Choroid plexus epithelial cell (primary cell): ENCODE data around the gene NDUFB7.
"Not testable (repeated sequence)": the region's sequence is repeated elsewhere in the genome, so short reads cannot be mapped to it uniquely, and the experiment has no call there.

Experiments used
- DNase-seq: peaks from one replicate; pipeline ENCODE4 v3.0.0-alpha.2; 2010; ENCODE audit warnings: low read depth
- H3K4me3 ChIP-seq: 2 replicates; pipeline ENCODE4 v1.5.1; 2011; ENCODE audit warnings: low read depth, mild to moderate bottlenecking, control low read depth, low read length, moderate library complexity
- TF ChIP-seq, protein P1 (sequence below): conservative IDR thresholded peaks from 2 replicates; pipeline ENCODE4 v1.5.1; 2011; ENCODE audit warnings: low read depth, mild to moderate bottlenecking, control low read depth, inconsistent platforms, low read length, moderate library complexity

The NDUFB7 gene

DNA sequence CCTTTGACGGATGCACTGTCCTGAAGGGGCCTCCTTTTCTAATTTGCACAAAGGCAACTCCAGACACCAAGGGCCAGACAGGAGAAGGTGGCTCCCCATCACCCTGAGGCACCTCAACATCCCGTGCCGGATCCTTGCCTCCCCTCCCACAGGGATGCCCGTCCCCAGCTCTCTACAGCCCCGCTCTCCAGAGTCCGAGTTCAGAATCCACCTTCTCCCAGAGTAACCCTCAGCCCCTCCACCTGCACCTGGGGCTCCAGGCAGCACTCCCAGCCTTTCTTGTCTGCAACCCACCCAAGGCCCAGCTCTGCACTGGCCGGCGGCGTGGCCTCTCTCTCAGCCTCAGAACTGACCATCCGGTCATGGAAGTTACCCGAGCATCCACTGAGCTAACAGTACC lies 4.8 kb downstream of the NDUFB7 start:
- no peak overlapping the region for H3K4me3 ChIP-seq
- DNase-seq: no peak
- TF ChIP-seq, protein P1, sequence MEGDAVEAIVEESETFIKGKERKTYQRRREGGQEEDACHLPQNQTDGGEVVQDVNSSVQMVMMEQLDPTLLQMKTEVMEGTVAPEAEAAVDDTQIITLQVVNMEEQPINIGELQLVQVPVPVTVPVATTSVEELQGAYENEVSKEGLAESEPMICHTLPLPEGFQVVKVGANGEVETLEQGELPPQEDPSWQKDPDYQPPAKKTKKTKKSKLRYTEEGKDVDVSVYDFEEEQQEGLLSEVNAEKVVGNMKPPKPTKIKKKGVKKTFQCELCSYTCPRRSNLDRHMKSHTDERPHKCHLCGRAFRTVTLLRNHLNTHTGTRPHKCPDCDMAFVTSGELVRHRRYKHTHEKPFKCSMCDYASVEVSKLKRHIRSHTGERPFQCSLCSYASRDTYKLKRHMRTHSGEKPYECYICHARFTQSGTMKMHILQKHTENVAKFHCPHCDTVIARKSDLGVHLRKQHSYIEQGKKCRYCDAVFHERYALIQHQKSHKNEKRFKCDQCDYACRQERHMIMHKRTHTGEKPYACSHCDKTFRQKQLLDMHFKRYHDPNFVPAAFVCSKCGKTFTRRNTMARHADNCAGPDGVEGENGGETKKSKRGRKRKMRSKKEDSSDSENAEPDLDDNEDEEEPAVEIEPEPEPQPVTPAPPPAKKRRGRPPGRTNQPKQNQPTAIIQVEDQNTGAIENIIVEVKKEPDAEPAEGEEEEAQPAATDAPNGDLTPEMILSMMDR: no peak

- no peak for DNase-seq
- TF ChIP-seq, protein P1: no peak
- H3K4me3 ChIP-seq: no peak overlapping the region
Observed at GRCh38 chr19:14566712-14567077, 5.2 kb downstream of the NDUFB7 start.

DNA sequence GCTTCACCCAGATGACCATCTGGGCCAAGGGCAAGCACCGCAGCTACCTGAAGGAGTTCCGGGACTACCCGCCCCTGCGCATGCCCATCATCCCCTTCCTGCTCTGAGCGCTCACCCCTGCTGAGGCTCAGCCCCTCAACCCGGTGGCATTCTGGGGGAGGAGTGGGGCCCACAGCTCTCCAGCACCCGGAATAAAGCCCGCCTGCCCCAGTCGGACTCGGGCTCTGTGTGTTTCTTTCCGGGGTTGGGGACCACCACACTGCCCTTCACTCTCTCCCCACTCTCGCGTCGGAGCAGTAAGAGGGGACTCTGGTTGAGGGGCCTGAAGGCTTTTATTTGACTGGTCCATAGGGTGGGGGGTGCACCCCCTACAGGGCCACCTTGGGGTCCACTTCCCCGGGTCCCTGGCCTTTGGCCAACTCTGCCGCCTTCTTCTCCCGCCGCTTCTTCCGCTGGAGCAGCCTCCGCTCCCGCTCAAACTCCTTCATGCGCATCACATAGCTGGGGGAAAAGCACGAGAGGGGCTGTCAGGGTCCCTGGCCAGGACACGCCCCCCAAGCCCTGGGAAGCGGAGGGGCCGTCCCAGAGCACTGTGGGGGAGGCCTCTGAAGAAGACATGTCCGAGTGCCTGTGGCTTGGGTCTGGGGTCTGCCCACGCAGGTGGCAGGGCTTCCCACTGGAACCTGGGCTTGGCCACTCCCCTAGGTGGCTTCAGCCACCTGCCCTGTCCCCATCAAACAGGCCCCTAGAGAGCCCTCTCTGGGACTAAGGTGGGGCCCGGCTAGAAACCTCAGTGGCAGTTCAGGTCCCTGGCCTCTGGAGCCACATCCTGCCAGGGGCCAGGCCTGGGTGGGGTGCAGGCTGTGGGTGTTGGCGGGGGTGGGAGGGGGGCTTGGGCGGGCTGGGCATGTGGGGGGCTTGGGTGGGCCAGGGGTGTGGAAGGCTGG lies 5.8 kb downstream of the NDUFB7 start:
- no peak for DNase-seq
- no peak overlapping the region for H3K4me3 ChIP-seq
- TF ChIP-seq, protein P1: no peak

DNA sequence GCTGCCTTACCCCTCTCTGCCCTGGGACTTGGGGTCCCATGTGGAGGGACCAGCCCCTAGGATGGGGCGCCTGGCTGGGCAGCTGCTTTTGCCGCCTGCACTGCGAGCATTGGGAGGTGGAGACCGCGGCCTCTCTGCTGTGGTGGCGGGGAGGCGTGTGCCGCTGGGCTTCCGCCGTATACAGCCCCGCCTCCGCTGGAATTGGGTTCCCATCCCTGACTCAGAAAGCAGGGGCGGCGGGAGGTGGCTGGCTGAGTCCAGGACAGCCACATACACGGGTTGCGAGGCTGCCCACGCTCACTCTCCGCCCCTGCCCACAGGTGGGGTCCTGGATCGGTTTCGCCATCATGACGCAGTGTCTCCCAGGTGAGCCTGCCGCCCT lies 6.6 kb downstream of the NDUFB7 start:
- TF ChIP-seq, protein P1: no peak
- DNase-seq: no peak
- no peak overlapping the region for H3K4me3 ChIP-seq

GRCh38 chr19:14564652-14565297 lies 7.1 kb downstream of the NDUFB7 start:
- H3K4me3 ChIP-seq, DNase-seq: not testable (repeated sequence)

GRCh38 chr19:14563989-14564651 lies 7.7 kb downstream of the NDUFB7 start:
- H3K4me3 ChIP-seq: no peak overlapping the region
- DNase-seq: peak; percentile 33
- TF ChIP-seq, protein P1: no peak

DNA sequence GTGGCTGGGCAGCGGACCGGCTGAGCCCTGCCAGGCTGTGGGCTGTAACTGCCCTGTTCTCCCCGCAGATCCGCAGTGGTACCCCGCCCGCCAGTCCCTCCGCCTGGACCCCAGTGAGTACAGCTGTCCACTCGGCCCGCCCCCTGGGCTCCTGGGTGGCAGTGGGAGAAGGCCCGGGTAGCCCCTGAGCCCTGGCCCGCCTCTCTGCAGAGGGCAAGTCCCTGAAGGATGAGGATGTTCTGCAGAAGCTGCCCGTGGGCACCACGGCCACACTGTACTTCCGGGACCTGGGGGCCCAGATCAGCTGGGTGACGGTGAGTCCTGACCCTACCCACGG lies 8.3 kb downstream of the NDUFB7 start:
- no peak overlapping the region for H3K4me3 ChIP-seq
- TF ChIP-seq, protein P1: no peak
- DNase-seq: no peak
